Neural cell (in vitro differentiated cells): ENCODE results near the gene ZNF862. TPM values are rescaled to one million over a fixed set of nuclear protein-coding genes. Genes with fewer than 3 reads are reported as not detected.

Source experiments
- H2AFZ ChIP-seq: fragments of 200-600, 300-800 bp; sonication (generic), shearing (Covaris generic); 2 replicates; pipeline ENCODE4 v1.6.0; 2014; ENCODE audit warnings: low read depth, mild to moderate bottlenecking, antibody characterized with exemption, low read length, moderate library complexity
- H3F3A ChIP-seq: fragments of 200-600 bp; shearing (Covaris generic); 2 replicates; pipeline ENCODE4 v1.6.1; 2016; ENCODE audit warnings: mild to moderate bottlenecking, moderate library complexity, mixed read lengths, antibody characterized with exemption, low read length; ENCODE audit not compliant: insufficient read depth, poor library complexity, severe bottlenecking
- H3K27ac ChIP-seq: fragments of 200-600, 300-800 bp; sonication (generic), shearing (Covaris generic); 2 replicates; pipeline ENCODE4 v1.5.1; 2014; ENCODE audit warnings: mild to moderate bottlenecking, low read length, moderate library complexity
- H3K27me3 ChIP-seq: fragments of 300-800, 200-600 bp; sonication (generic), shearing (Covaris generic); 2 replicates; pipeline ENCODE4 v1.6.0; 2014; ENCODE audit warnings: mild to moderate bottlenecking, low read depth, low read length, moderate library complexity; ENCODE audit not compliant: insufficient read depth
- H3K36me3 ChIP-seq: fragments of 300-800, 200-600 bp; sonication (generic), shearing (Covaris generic); 2 replicates; pipeline ENCODE4 v1.5.1; 2014; ENCODE audit warnings: mild to moderate bottlenecking, antibody characterized with exemption, low read length, moderate library complexity; ENCODE audit not compliant: insufficient read depth
- H3K4me2 ChIP-seq: fragments of 300-800, 200-600 bp; sonication (generic), shearing (Covaris generic); 2 replicates; pipeline ENCODE4 v1.6.0; 2014; ENCODE audit warnings: mild to moderate bottlenecking, low read length
- H3K4me3 ChIP-seq: fragments of 300-800, 200-600 bp; sonication (generic), shearing (Covaris generic); 2 replicates; pipeline ENCODE4 v1.5.1; 2014; ENCODE audit warnings: mild to moderate bottlenecking, low read length, moderate library complexity
- H3K79me2 ChIP-seq: fragments of 200-600 bp; shearing (Covaris generic); replicated peaks from 2 replicates; pipeline ENCODE4 v1.6.0; 2014; ENCODE audit warnings: mild to moderate bottlenecking, low read length, moderate library complexity; ENCODE audit not compliant: insufficient read depth
- H3K9ac ChIP-seq: fragments of 300-800, 200-600 bp; sonication (generic), shearing (Covaris generic); 2 replicates; pipeline ENCODE4 v1.6.1; 2016; ENCODE audit warnings: mild to moderate bottlenecking, low read length, mixed read lengths
- H3K9me2 ChIP-seq: fragments of 200-600 bp; shearing (Covaris generic); 2 replicates; pipeline ENCODE4 v1.6.1; 2016; ENCODE audit warnings: mild to moderate bottlenecking, low read length, mixed read lengths; ENCODE audit not compliant: insufficient read depth
- H3K9me3 ChIP-seq: fragments of 200-600, 300-800 bp; sonication (generic), shearing (Covaris generic); 2 replicates; pipeline ENCODE4 v1.6.1; 2016; ENCODE audit warnings: mild to moderate bottlenecking, mixed run types, low read length, moderate library complexity, mixed read lengths
- H4K20me1 ChIP-seq: fragments of 200-600 bp; shearing (Covaris generic); 2 replicates; pipeline ENCODE4 v1.6.1; 2016; ENCODE audit warnings: mild to moderate bottlenecking, mixed run types; ENCODE audit not compliant: insufficient read depth
- CTCF ChIP-seq: fragments of 450-650 bp; IDR thresholded peaks from 2 replicates; pipeline ENCODE4 v1.5.1; 2014; ENCODE audit warnings: antibody characterized with exemption, mild to moderate bottlenecking, moderate library complexity; ENCODE audit not compliant: poor library complexity, severe bottlenecking
- EP300 ChIP-seq: fragments of 450-650 bp; conservative IDR thresholded peaks from 2 replicates; pipeline ENCODE4 v1.6.1; 2014; ENCODE audit warnings: antibody characterized with exemption, mild to moderate bottlenecking, moderate library complexity; ENCODE audit not compliant: poor library complexity, severe bottlenecking
- EZH2 ChIP-seq: fragments of 200-600, 300-800 bp; shearing (Covaris generic), sonication (generic); IDR thresholded peaks from 2 replicates; pipeline ENCODE4 v1.6.1; 2014; ENCODE audit warnings: antibody characterized with exemption, low read length, borderline replicate concordance, mild to moderate bottlenecking; ENCODE audit not compliant: insufficient read depth, poor library complexity, severe bottlenecking
- MXI1 ChIP-seq: fragments of 450-650 bp; conservative IDR thresholded peaks from 2 replicates; pipeline ENCODE4 v1.6.1; 2014; ENCODE audit warnings: antibody characterized with exemption, mild to moderate bottlenecking; ENCODE audit not compliant: poor library complexity, severe bottlenecking
- POLR2AphosphoS5 ChIP-seq: IDR thresholded peaks from 2 replicates; pipeline ENCODE4 v1.6.1; 2012
- REST ChIP-seq: IDR thresholded peaks from 2 replicates; pipeline ENCODE4 v1.6.1; 2012; ENCODE audit warnings: borderline replicate concordance
- SMC3 ChIP-seq: fragments of 450-650 bp; conservative IDR thresholded peaks from 2 replicates; pipeline ENCODE4 v1.6.1; 2014; ENCODE audit warnings: antibody characterized with exemption, mild to moderate bottlenecking, moderate library complexity; ENCODE audit not compliant: poor library complexity
- TAF1 ChIP-seq: IDR thresholded peaks from 2 replicates; pipeline ENCODE4 v1.6.1; 2012; ENCODE audit warnings: low read depth
- polyA plus RNA-seq: library from polyadenylated mRNA; depleted of rRNA; stranded (reverse); fragments of >200 nt; gene quantifications from 2 replicates; pipeline ENCODE4 v1.2.3, GENCODE V29; 2014

ZNF862 gene
- polyA plus RNA-seq, 1 donor from 2014 or later, result 19.0 TPM

- Histone ChIP-seq H3K9me2 (no peaks in the 10 kb centered on the region), H3K9ac (no peak overlapping the region), H3K4me2 (no peak overlapping the region), H3K36me3 (no peaks in the 10 kb centered on the region), H3K4me3 (no peak overlapping the region), H2AFZ (no peak overlapping the region), H3F3A (no peaks in the 10 kb centered on the region), H3K27me3 (peaks cover 9% of the 10 kb centered on the region), H3K79me2 (no peaks in the 10 kb centered on the region), H3K27ac (no peak overlapping the region), H3K9me3 (no peaks in the 10 kb centered on the region), H4K20me1 (no peaks in the 10 kb centered on the region)
- no peak for TF ChIP-seq SMC3
- peak; percentile 49 for TF ChIP-seq CTCF
Observed at GRCh38 chr7:149790146-149790548, 48.0 kb upstream of the ZNF862 start.

GRCh38 chr7:149790754-149791360, 47.3 kb upstream of the ZNF862 start:
- Histone ChIP-seq H4K20me1 (no peaks in the 10 kb centered on the region), H3K9me3 (no peaks in the 10 kb centered on the region), H3K9ac (no peak overlapping the region), H3K36me3 (no peaks in the 10 kb centered on the region), H3K27ac (no peak overlapping the region), H3K4me2 (no peak overlapping the region), H3K4me3 (no peak overlapping the region), H3K27me3 (peaks cover 9% of the 10 kb centered on the region), H3K9me2 (no peaks in the 10 kb centered on the region), H3K79me2 (no peaks in the 10 kb centered on the region), H3F3A (no peaks in the 10 kb centered on the region), H2AFZ (no peak overlapping the region)
- TF ChIP-seq REST (no peak), MXI1 (no peak), POLR2AphosphoS5 (no peak), EZH2 (no peak), SMC3 (no peak), CTCF (no peak), EP300 (no peak), TAF1 (no peak)
